HG03060 (cell line): Measurements from ENCODE around the gene UTF1.

ENCODE experiments used
- ATAC-seq: cut with Tn5 transposase; IDR thresholded peaks from one replicate; pipeline ENCODE4 v1.9.1; 2021; ENCODE audit warnings: low read depth, moderate number of reproducible peaks; ENCODE audit not compliant: unreplicated experiment

Gene UTF1

GRCh38 chr10:133230044-133230361 lies at the start of gene UTF1:
Gene UTF1 (plus strand): TSS chr10:133230217. CDS start chr10:133230289, 72 bp downstream.
- no peak for ATAC-seq

GRCh38 chr10:133180965-133181639 lies 48.9 kb upstream of the UTF1 start:
- no peak for ATAC-seq

- no peak for ATAC-seq
These were observed 47.8 kb upstream of the UTF1 start for GRCh38 chr10:133182190-133182589.

- no peak for ATAC-seq
These were observed 47.0 kb upstream of the UTF1 start for GRCh38 chr10:133182791-133183645.

GRCh38 chr10:133183646-133184378 lies 46.2 kb upstream of the UTF1 start:
- no peak for ATAC-seq

GRCh38 chr10:133184591-133185244 lies 45.3 kb upstream of the UTF1 start:
- no peak for ATAC-seq

GRCh38 chr10:133185421-133185820 lies 44.6 kb upstream of the UTF1 start:
- ATAC-seq, result no peak

- no peak for ATAC-seq
These were observed 44.1 kb upstream of the UTF1 start for GRCh38 chr10:133185916-133186315.

- ATAC-seq, result no peak
These were observed 43.5 kb upstream of the UTF1 start for GRCh38 chr10:133186416-133187090.

GRCh38 chr10:133187091-133187905 lies 42.7 kb upstream of the UTF1 start:
- ATAC-seq, result no peak

GRCh38 chr10:133187906-133188681 lies 41.9 kb upstream of the UTF1 start:
- no peak for ATAC-seq

- ATAC-seq, result no peak
These were observed 40.8 kb upstream of the UTF1 start for GRCh38 chr10:133189256-133189655.

- ATAC-seq, result no peak
These were observed 40.3 kb upstream of the UTF1 start for GRCh38 chr10:133189726-133190125.

- no peak for ATAC-seq
These were observed 39.8 kb upstream of the UTF1 start for GRCh38 chr10:133190225-133190624.

GRCh38 chr10:133191651-133192050 lies 38.4 kb upstream of the UTF1 start:
- ATAC-seq, result no peak

GRCh38 chr10:133194151-133194550 lies 35.9 kb upstream of the UTF1 start:
- no peak for ATAC-seq

- no peak for ATAC-seq
These were observed 34.9 kb upstream of the UTF1 start for GRCh38 chr10:133195096-133195495.

GRCh38 chr10:133195611-133196010 lies 34.4 kb upstream of the UTF1 start:
- no peak for ATAC-seq
